HG03280 (cell line): Measurements from ENCODE around the gene ZNF211.

Experiments used
- ATAC-seq: cut with Tn5 transposase; IDR thresholded peaks from one replicate; pipeline ENCODE4 v1.9.1; 2021; ENCODE audit warnings: mild to moderate bottlenecking, moderate library complexity; ENCODE audit not compliant: unreplicated experiment

ZNF211 gene

DNA sequence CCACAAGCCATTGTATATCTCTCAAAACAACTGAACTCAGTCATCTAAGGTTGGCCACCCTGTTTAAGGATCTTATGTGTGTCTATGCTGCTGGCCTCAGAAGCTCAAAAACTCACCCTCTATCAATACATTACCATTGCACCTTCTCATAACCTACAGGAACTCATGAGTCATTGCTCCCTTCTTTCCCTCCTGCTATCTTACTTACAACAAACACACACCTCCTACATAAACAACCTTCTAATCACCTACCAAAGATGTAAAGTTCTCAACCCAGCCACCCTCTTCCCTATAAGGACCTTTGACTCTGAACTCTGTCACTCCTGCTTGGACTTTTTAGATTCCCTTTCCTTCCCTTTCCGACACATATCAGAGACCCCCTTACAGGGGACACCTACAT, 22.5 kb downstream of the ZNF211 start:
- no peak for ATAC-seq

GRCh38 chr19:57656346-57656745, 23.4 kb downstream of the ZNF211 start:
- ATAC-seq, result no peak

- no peak for ATAC-seq
Measured at GRCh38 chr19:57664269-57665127, 31.5 kb downstream of the ZNF211 start.

DNA sequence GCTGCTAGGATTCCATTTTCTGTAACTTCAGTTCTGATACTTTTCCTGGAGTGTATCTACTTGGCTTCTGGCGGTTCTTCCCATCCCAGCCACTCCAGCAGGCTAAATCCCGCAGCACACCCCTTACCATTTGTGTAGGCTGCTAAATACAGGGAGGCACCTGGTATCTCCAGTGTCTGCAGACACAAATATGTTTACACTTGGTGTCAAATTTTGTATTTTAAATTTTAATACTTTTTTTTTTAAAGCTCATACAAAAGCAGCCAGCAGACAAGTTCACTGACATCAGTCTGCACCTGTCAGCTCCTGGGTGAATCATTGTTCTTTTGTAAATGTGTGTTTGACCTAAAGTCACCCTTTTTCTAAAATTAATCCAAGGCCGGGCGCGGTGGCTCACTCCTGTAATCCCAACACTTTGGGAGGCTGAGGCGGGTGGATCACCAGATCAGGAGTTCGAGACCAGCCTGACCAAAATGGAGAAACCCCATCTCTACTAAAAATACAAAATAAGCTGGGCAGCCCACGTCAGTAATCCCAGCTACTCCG, 32.4 kb downstream of the ZNF211 start:
- no peak for ATAC-seq

GRCh38 chr19:57667228-57667627, 34.3 kb downstream of the ZNF211 start:
- ATAC-seq, result no peak

- no peak for ATAC-seq
Measured at GRCh38 chr19:57668635-57669034, 35.7 kb downstream of the ZNF211 start, which contains the start of gene ZSCAN4. Gene ZSCAN4 (plus strand): TSS chr19:57668935. CDS start chr19:57676146, 7,211 bp downstream.

GRCh38 chr19:57671124-57671895, 38.3 kb downstream of the ZNF211 start:
- ATAC-seq, result no peak

- ATAC-seq, result no peak
Measured at GRCh38 chr19:57672466-57672865, 39.5 kb downstream of the ZNF211 start.

- ATAC-seq, result no peak
Measured at GRCh38 chr19:57675881-57676280, 42.9 kb downstream of the ZNF211 start.

DNA sequence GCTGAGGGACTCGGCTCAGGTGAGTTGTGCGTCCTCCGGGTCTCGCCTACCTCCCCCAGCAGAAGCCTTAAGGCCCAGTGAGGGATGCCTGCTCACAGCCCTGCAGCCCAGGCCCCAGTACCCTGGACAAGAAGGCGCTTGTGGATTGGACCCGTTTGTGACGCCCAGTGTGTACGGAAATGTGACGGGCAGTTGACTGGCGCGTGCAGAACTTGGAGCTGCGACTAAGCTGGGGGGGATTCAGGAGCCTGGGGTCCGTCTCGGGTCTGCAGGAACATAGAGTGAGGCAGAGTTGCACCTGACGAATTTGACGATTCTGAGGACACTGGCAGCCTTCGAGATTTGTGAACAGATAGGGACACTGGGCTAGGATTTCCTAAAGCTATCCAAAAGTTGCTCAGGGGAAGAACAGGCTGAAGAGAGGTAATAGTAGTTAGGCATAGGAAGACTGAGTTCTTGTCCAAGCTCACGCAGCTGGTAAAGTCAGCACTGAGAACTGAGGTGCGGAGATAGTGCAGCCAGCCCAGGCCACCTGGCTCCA, 49.3 kb downstream of the ZNF211 start:
- ATAC-seq, result no peak

DNA sequence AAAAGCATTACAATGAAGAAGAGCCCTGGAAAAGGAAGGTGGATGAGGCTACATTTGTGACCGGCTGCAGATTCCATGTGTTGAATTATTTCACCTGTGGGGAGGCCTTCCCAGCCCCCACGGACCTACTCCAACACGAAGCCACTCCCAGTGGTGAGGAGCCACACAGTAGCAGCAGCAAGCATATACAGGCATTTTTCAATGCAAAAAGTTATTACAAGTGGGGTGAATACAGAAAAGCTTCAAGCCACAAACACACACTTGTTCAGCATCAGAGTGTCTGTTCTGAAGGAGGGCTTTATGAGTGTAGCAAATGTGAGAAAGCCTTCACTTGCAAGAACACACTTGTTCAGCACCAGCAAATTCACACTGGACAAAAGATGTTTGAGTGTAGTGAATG, 53.8 kb downstream of the ZNF211 start:
- ATAC-seq, result no peak

- ATAC-seq, result no peak
Measured at GRCh38 chr19:57687363-57688010, 54.5 kb downstream of the ZNF211 start.

DNA sequence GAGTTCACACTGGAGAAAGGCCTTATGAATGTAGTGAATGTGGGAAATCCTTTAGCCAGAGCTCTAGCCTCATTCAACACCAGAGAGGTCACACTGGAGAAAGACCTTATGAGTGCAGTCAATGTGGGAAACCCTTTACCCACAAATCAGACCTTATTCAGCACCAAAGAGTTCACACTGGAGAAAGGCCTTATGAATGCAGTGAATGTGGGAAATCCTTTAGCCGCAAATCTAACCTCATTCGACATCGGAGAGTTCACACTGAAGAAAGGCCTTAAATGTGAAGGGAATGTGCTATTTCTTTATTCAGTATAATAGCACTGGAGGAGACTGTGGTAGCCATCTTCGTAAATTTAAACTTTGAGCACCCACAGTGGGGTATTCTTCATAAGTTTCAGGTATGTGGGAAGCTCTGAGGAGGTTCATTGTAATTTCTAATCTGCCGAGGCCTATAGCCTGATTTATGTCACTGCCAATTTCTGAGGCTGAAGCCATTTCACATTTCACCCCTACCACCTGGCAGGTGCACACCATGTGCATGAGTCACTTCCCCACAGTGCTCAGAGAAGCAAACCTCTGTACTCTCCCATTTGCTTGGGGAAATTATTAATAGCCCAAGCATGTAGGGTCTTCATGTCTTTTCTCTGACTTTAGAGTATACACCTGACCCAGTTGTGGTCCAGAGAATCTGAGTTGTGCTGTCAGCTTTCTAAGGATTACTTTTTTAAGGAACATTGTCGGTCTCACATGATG, 55.2 kb downstream of the ZNF211 start:
- no peak for ATAC-seq

GRCh38 chr19:57689750-57690149, 56.8 kb downstream of the ZNF211 start:
- no peak for ATAC-seq
